Stomach (tissue), 4 donors: ENCODE measurements around the gene SMNDC1.

Experiments used
- CTCF ChIP-seq, 7 experiments: fragments of 450-650 bp in 4 of 7; fragments of 200-600 bp in 3 of 7; sonication (generic) in 3 of 7; IDR thresholded peaks; one replicate each; pipeline ENCODE4 v1.5.1; 2016 to 2019; ENCODE audit warnings: antibody characterized with exemption in 7 of 7, control low read depth in 2 of 7, mild to moderate bottlenecking in 1 of 7
- POLR2A ChIP-seq, 4 donors: fragments of 450-650 bp; IDR thresholded peaks; one replicate each; pipeline ENCODE4 v1.6.1; 2016; ENCODE audit warnings: antibody characterized with exemption in 4 of 4, control low read depth in 2 of 4, mild to moderate bottlenecking in 1 of 4, moderate library complexity in 1 of 4
- POLR2AphosphoS5 ChIP-seq, 3 donors: sonication (generic); formaldehyde crosslinking; IDR thresholded peaks; one replicate each; pipeline ENCODE4 v1.6.1; 2016; ENCODE audit warnings: antibody characterized with exemption in 3 of 3

GRCh38 chr10:110352930-110353243 is 48.2 kb upstream of the SMNDC1 start:
- no peak for TF ChIP-seq CTCF (IDR thresholded peaks at IDR 0.05)
- no peak for TF ChIP-seq POLR2AphosphoS5 (IDR thresholded peaks at IDR 0.05)
- TF ChIP-seq POLR2A (IDR thresholded peaks at IDR 0.05), result no peak
